Measurements from ENCODE around the gene TNS3. TPM values are rescaled to one million over a fixed set of nuclear protein-coding genes. Genes with fewer than 3 reads are reported as not detected.

TNS3 gene
- total RNA-seq, 1 donor from 2014 or later = 47.2 TPM

- ATAC-seq = no peak
- DNase-seq (ENCODE audit: low spot score) = no peak
These were observed 141.6 kb downstream of the TNS3 start for GRCh38 chr7:47440320-47440719.

GRCh38 chr7:47439181-47439667 lies 142.7 kb downstream of the TNS3 start:
- no peak for DNase-seq (ENCODE audit: low spot score)
- no peak for ATAC-seq

DNA sequence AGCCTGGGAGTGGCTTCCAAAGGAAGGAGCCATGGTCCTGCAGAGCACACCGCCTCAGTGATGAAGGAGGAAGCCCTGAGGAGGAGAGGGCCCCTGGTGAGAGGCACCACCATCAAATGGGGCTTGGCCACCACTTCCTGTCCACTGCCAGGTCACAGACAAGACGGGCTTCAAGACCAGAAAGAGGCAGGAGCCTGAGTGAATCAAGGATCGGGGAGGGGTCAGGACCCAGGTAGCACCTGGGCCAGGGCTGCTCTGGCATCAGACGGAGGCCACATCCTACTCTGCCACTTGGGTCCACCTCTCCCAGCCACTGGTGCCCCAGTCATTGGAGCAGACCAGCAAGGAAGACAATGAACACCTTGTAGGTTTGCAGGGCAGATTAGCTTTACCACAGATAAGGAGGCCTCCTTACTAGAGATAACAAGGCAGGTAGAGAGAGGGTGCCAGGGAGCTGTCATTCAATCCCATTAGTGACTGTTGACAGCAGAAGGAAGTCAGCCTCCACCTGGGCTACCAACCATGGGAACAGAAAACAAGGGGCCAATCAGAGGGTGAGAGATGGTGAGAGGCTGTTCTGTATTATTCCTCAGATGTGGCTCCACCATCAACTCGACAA lies 143.4 kb downstream of the TNS3 start:
- DNase-seq (ENCODE audit: low spot score) (no peak), ATAC-seq (no peak)

- DNase-seq (ENCODE audit: low spot score) (no peak), ATAC-seq (peak; percentile 86)
These were observed 146.0 kb downstream of the TNS3 start for GRCh38 chr7:47435889-47436312.

- ATAC-seq (no peak), DNase-seq (ENCODE audit: low spot score) (no peak)
These were observed 148.4 kb downstream of the TNS3 start for GRCh38 chr7:47433564-47433895.

GRCh38 chr7:47432671-47433563 lies 149.0 kb downstream of the TNS3 start:
- ATAC-seq (peak; percentile 41), DNase-seq (ENCODE audit: low spot score) (no peak)

- ATAC-seq = no peak
- DNase-seq (ENCODE audit: low spot score) = no peak
These were observed 151.5 kb downstream of the TNS3 start for GRCh38 chr7:47430422-47430821.

DNA sequence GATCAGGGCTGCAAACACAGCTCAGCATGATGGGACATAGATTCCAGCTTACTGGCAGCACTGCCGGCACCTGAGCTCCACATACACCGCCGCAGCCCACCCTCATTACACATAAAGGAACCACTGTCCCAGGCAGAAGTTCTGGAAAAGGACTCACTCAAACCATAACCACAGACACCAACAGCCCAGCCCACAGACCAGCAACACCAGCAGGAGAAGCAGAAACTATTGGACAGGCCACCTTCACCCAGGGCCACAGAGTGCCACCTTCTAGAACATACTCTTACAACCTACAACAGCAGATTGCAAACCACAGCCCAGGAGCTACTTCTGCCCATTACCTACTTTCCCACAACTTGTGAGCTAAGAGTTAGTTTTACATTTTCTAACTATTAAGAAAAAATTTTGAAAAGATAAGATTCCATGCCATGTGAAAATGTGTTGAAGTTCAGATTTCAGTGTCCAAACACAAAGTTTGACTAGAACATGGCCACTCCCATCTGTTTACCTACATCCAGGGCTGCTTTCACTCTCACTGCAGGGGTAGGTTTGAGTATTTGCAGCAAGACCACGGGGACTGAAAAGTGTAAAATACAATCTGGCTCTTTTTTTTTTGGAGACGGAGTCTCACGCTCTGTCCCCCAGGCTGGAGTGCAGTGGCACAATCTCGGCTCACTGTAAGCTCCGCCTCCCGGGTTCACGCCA lies 153.0 kb downstream of the TNS3 start:
- DNase-seq (ENCODE audit: low spot score) = no peak
- ATAC-seq = peak; percentile 76

DNA sequence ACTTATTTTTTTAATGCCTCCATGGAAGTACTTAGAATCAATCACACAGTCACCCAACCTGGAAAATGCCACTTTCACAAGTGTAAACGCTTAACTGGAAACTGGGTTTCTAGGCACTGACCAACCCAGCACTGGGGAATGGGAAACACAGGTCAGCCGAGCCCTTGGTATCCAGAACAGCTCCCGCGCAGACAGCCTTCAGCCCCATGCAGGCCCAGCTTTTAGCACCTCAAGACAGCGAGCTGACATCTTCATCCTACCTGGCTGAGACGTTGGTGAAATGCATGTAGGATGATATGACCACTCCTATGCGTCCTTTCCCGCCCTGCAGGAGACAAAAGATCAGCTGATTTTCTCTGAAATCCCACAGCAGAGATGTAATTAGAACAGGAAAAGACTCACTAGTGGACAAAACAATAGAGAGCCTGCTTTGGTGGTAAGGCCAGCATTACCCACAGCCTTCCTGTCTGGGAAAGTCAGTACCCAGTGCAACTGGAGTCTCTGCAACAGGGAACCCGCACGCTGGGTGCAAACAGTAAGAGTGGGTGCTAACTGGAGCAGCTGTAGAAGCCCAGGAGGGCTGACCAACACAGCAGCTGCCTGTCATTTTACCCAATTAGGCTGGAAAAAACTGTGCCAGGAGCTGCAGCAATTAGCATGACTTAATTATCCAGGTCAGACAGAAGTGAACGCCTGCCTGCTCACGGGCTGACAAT lies 153.7 kb downstream of the TNS3 start:
- peak; percentile 6 for ATAC-seq

GRCh38 chr7:47427051-47427643 lies 154.8 kb downstream of the TNS3 start:
- no peak for ATAC-seq

More for the DNA sequence above, 153.7 kb downstream of the TNS3 start:
- no peak for DNase-seq (ENCODE audit: low spot score)

DNA sequence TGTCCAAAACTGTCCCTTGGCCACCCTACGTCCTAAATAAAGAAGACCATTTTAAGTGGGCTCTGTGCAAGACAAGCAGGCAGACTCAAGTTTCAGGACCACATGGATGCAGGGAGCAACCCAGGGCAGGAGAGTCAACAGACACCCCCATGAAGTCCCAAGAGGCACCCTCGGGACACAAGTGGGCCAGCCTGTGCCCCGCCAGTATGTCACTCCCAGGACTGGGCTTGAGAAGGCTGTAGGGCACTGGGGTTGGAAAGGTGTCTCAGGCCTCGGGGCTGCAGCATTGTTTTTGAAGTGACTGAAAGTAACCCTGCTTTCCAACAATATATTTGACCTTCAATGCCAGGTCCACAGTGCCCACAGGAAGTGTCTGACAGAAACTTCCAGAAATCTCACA lies 157.4 kb downstream of the TNS3 start:
- no peak for ATAC-seq

More at GRCh38 chr7:47427051-47427643, 154.8 kb downstream of the TNS3 start:
- no peak for DNase-seq (ENCODE audit: low spot score)

DNA sequence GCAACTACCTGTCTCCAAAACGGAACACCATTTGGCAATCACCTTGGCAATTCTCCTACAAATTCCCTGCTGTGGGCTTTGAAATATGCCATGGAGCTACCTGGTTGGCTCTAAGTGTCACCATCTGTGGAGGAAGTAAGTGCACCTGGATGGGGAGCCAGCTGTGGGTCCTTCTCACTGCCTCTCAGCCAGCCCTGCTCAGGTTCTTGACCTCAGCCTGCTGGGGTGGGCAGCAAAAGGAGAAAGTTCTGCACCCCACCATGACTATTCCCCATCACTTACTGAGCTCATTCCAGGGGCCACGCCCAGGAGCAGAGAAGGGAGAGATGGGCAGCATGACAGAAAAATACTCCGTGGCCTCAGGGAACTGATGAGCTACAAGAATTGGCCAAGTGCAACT lies 158.7 kb downstream of the TNS3 start:
- peak; percentile 23 for DNase-seq (ENCODE audit: low spot score)

More for the DNA sequence above, 157.4 kb downstream of the TNS3 start:
- DNase-seq (ENCODE audit: low spot score) = no peak

DNA sequence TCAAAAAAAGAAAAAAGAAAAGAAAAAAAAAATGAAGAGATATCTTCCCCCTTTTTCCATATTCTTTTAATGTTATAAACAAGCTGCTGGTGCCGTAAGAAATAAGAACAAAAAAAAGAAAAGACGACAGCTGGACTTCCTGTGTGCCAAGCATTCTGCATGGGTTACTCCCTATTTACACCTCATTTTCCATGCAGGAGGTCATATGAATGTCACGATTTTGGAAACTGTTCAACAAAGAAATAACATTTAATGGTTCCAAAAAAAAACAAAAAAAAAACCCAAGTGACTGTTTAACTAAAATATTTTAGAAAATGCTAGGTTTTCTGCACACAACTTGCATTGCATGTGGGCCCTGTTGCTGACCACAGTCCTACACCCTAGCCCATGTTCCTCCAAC lies 159.3 kb downstream of the TNS3 start:
- ATAC-seq = peak; percentile 9
- no peak for DNase-seq (ENCODE audit: low spot score)

More for the DNA sequence above, 158.7 kb downstream of the TNS3 start:
- ATAC-seq = peak; percentile 40

DNA sequence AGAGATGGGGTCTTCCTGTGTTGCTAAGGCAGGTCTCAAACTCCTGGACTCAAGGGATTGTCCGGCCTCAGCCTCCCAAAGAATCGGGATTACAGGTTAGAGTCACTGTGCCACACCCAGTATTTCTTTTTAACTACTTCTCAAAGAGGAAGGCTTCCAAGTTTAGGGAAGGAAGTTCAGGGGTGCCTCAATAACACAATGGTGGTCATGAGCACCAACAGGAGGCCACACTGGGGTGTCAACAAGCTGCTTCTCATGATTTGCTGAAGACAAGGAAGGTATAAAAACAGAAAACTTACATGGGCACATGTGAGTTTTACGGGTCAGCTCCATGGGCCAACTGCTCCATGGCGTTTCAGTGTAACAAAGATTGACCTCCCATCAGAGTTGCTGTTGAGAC lies 160.5 kb downstream of the TNS3 start:
- ATAC-seq = no peak
- no peak for DNase-seq (ENCODE audit: low spot score)

GRCh38 chr7:47420122-47420780 lies 161.7 kb downstream of the TNS3 start:
- ATAC-seq (no peak), DNase-seq (ENCODE audit: low spot score) (no peak)

GRCh38 chr7:47419471-47419870 lies 162.4 kb downstream of the TNS3 start:
- ATAC-seq = no peak
- DNase-seq (ENCODE audit: low spot score) = peak; percentile 19

DNA sequence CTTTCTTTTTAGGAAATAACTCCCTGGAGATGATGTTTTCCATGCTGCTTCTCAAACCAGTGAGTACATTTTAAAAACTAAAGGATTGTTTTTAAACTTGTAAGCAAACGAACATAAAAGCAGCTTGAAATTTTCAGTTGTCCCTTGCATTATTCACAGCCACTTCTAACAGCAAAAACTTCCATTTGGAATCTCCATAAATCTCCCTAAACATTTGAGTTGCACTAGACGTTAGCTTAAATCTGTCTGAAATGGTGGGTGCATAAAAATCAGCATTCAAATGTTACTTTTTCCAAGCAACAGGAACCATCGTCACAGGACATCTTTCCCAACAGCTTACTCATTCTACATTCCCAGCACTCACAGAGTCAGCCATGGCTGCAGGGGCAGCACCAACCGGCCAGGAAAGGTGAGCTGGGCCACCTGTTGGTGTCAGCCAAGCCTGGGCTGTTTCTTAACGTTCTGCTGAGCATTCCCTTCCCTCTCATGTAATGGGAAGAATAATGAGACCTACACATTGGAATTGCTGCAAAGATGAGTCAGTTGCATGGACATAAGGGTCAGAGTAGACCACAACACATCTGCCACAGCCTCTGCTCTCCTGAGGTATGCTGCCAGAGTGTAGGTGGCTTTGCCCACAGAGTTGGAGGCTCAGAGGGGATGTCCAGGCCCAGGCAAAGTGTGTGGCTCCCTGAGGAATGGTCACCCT lies 163.2 kb downstream of the TNS3 start:
- ATAC-seq (no peak), DNase-seq (ENCODE audit: low spot score) (peak; percentile 21)

DNA sequence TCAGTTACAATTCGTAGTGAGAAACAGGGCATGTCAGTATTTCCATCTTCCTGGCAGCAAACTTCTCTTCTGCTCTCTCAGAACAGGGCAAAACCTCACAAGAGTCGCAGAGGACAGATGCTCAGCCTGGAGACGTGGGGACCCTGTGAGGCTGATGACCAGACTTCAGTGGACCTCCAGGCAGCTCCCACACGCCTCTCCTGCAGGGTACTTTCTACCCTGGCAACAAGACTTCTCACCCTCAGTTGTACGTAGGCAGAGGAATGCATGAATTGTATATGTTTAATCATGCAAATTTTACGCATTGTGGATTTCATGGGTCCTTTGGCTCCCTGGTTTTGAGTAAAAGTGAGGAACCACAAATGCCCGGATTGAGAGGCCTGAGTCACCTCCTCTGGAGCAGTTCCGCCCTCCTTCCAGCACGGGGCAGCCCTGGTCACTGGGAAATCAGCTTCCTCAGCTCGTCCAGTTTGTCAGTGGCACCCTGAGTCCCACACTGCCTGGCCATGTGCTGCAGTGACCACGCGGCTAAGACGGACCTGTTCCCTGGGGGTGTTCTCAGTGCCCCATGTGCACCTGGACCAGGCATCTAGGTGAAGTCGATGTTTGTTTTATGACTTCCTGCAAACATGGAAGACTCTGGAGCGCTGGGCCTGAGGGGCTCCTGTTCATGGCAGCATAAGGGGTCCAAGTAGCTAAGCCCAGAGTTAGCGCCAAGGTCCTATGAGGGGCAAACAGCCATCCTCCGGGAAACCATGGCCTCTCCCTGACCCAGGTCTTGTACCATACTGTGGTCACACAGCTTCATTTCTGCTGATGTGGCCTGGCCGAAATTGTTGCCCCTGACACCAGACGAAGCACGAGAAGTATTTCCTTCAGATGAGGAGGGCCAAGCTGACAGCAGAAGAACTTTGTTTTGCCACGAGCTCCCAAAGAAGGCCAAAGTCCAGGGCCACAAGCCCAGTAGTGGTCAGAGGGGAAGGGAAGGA lies 165.1 kb downstream of the TNS3 start:
- DNase-seq (ENCODE audit: low spot score) (peak; percentile 35), ATAC-seq (no peak)
